Body of pancreas (tissue), 4 donors: Measurements from ENCODE around the gene DAP3.

ENCODE experiments used
- CTCF ChIP-seq, 7 experiments: fragments of 450-650 bp in 4 of 7; fragments of 200-600 bp in 3 of 7; sonication (generic) in 3 of 7; IDR thresholded peaks; one replicate each; pipeline ENCODE4 v1.5.1; 2016 to 2019; ENCODE audit warnings: antibody characterized with exemption in 7 of 7
- POLR2A ChIP-seq, 3 donors: fragments of 450-650 bp; IDR thresholded peaks; one replicate each; pipeline ENCODE4 v1.6.1; 2016; ENCODE audit warnings: antibody characterized with exemption in 3 of 3, mild to moderate bottlenecking in 2 of 3

GRCh38 chr1:155759966-155760630 is 71.2 kb downstream of the DAP3 start:
- TF ChIP-seq POLR2A (IDR thresholded peaks at IDR 0.05) (no peak), CTCF (IDR thresholded peaks at IDR 0.05) (no peak)
